ENCODE results near the gene EGLN2. TPM values are rescaled to one million over a fixed set of nuclear protein-coding genes. Genes with fewer than 3 reads are reported as not detected.
A peak's percentile ranks its signal among the peaks of the same experiment; 100 is the strongest.

EGLN2 gene
- total RNA-seq, 2 experiments from 2014 or later, result 89.1 to 90.3 TPM

DNA sequence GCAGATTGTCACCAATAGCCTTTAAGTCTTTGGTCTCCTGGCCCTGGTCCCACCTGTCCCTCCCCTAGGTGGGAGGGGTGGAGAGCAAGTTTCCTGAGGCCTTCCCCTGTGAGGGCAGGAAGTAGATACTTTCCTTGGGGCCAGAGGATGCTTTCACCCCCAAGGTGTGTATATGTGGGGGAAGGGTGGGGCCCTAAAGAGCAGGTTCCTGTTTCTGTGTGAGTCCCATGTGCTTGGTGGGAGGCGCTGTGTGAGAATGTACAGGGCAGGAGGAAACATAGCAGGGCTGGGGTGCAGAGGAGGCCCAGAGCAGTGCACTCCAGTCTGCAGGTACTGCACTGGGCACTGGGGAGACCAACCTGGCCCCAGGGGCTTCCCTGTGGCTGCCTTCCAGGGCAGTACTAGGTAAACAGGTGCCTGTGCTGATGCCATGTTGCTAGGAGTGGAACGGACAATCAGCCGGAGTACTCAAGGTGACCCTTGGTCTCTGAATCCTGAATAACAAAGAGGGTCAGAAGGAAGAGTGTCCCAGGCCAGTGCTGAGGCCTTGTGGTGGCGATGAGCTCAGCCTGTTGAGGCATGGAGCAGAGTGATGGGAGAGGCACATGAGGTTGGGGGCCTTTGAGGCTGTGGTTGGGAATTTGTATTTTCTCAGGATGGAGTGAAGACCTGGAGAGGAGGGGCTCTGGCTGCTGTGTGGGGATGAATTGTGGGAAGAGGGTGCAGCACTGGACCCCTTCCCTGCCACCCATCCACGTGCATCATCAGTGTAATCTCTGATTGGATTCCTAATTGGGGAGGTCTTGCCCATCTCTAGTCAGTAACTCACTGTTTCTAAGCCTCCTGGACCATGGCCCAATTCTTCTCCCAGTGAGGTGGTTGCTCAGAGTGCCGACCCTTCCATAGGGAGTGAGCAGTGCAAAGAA is 5.1 kb downstream of the EGLN2 start:
- ChIA-PET CTCF (interaction anchor here (1.1 to 5.8 kb wide), 5 partner anchors 16 to 142 kb away, joined by 4 to 58 read pairs (median 38); partner anchors contain the start of genes ACTMAP and RAB4B), POLR2A (interaction anchor here (1.0 to 3.3 kb wide), 2 partner anchors 26 to 52 kb away, joined by 7 to 17 read pairs; partner anchors contain the start of gene RAB4B)
- intact Hi-C loops (cut with micrococcal nuclease), result loop anchor here (1.0 to 5.0 kb wide), 3 partner anchors 26 to 458 kb away; partner anchors contain the start of genes HNRNPUL1 and RAB4B
- Mint-ChIP-seq H3K27me3 (no peaks in the 10 kb centered on the region), H3K27ac (peak overlapping the region; percentile 89), H3K9me3 (no peaks in the 10 kb centered on the region), H3K4me1 (ENCODE audit: low read depth) (peaks cover 82% of the 10 kb centered on the region), H3K36me3 (peaks cover 41% of the 10 kb centered on the region), H3K4me3 (peak overlapping the region; percentile 76)
- peak; percentile 79 for DNase-seq

DNA sequence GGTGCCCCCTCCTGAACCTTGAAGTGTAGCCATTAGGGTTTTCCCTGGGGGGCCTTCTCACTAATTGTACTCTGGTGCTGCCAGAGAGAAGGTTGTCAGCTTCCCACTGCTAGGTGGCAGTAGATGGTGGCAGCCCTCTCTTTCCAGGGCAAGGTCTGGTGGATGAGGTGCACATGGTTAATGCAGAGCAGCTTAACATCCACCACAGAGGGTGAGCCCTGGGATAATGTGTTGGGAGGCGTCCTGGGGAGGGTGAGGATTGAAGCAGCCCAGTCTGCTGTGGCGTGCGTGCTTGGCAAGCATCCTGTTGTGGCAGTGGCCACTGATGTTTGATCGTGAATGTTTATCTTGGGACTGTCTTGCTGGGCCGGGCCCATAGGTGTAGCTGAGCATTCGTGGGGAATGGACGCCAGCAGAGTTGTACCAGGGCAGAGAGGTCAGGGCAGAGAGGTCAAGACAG is 5.8 kb downstream of the EGLN2 start:
- no peaks in the 10 kb centered on the region for H3K27me3 Mint-ChIP-seq
- no peak for DNase-seq
- peak overlapping the region; percentile 76 for H3K4me3 Mint-ChIP-seq
- peaks cover 42% of the 10 kb centered on the region for H3K36me3 Mint-ChIP-seq
- no peaks in the 10 kb centered on the region for H3K9me3 Mint-ChIP-seq
- peaks cover 83% of the 10 kb centered on the region for H3K4me1 Mint-ChIP-seq (ENCODE audit: low read depth)
- POLR2A ChIA-PET, result interaction anchor here (0.9 to 3.3 kb wide), 5 partner anchors 27 to 88 kb away, joined by 3 to 17 read pairs (median 7); partner anchors contain the start of genes COQ8B, ITPKC and RAB4B
- H3K27ac Mint-ChIP-seq, result peak overlapping the region; percentile 89
- intact Hi-C loops (cut with micrococcal nuclease), result loop anchor here (5.0 kb wide), 2 partner anchors 193 to 457 kb away; partner anchors contain the start of gene HNRNPUL1
- CTCF ChIA-PET, result interaction anchor here (0.6 to 5.8 kb wide), 11 partner anchors 12 to 143 kb away, joined by 3 to 58 read pairs (median 11); partner anchors contain the start of genes ACTMAP, COQ8B, ITPKC and RAB4B

DNA sequence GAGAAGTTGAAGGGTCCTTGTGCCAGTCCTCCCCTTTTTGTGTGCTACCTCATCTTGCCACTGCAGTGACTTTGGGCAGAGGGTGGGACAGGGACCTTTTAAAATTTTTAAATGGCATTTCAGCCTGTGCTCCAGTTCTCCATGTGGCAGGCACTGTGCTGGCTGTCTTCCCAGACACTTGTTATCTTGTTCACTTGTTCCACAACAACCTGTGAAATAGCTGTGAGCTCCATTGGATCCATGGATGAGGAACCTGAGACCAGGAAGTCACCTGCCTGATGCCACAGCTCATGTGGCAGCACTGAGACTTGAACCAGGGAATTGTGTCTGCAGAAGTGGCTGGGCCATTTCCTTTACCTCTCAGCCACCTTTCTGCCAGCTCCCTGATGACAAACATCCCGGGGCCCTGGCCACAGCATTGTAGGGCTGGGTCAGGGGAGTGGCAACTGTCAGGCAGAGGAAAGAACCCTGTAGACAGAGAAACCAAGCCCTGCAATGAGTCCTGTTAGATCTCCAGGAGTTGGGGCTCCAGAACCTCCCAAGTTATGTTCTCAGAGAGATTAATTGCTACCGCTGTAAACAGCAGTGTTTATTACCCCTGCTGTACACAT is 6.4 kb downstream of the EGLN2 start:
- H3K27me3 Mint-ChIP-seq, result no peaks in the 10 kb centered on the region
- peaks cover 40% of the 10 kb centered on the region for H3K36me3 Mint-ChIP-seq
- intact Hi-C loops (cut with micrococcal nuclease), result no loop called here
- peak overlapping the region; percentile 45 for H3K4me3 Mint-ChIP-seq
- ChIA-PET CTCF (interaction anchor here (0.6 to 5.8 kb wide), 12 partner anchors 12 to 1707 kb away, joined by 3 to 58 read pairs (median 8); partner anchors contain the start of genes ACTMAP, COQ8B, ITPKC and RAB4B), POLR2A (interaction anchor here (0.9 to 3.3 kb wide), 4 partner anchors 27 to 89 kb away, joined by 3 to 17 read pairs (median 10); partner anchors contain the start of genes COQ8B, ITPKC and RAB4B)
- no peaks in the 10 kb centered on the region for H3K9me3 Mint-ChIP-seq
- peak; percentile 72 for DNase-seq
- H3K4me1 Mint-ChIP-seq (ENCODE audit: low read depth), result peaks cover 84% of the 10 kb centered on the region
- peak overlapping the region; percentile 89 for H3K27ac Mint-ChIP-seq

DNA sequence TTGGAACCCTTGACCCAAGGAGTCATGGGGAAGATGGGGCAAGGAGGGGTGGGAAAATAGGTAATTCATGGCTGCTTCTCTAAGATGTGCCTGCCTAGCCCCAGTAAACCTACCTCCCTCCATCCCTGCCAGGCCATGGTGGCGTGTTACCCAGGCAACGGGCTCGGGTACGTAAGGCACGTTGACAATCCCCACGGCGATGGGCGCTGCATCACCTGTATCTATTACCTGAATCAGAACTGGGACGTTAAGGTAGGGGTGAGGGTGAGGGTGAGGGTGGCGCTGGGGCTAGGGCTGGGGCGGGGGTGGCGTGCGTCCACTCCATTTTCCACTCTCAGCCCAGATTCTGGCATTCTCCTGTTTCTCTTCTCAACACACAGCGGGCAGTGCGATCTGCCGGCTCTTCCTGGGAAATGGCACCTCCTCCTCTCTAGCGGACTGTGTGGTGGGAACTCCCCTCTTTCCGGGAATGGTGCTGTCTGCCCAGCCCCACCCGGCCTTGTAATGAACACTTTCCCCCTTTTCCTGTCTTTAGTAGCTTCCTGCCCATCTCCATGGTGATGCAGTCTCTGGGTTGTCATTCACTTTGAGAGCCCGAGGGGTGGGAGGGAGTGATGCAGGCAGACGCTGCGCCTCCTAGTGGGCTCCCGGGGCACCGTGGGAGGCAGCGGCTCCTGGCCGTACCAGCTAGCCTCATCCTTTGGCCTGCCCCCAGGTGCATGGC is 7.6 kb downstream of the EGLN2 start:
- intact Hi-C loops (cut with micrococcal nuclease), result loop anchor here (2.0 kb wide), 1 partner anchor 56 kb away; the partner anchor contains the start of genes ACTMAP and SNRPA
- DNase-seq, result peak; percentile 89
- Mint-ChIP-seq H3K4me3 (peak overlapping the region; percentile 67), H3K36me3 (peaks cover 40% of the 10 kb centered on the region), H3K27me3 (no peaks in the 10 kb centered on the region), H3K4me1 (ENCODE audit: low read depth) (peaks cover 81% of the 10 kb centered on the region), H3K9me3 (no peaks in the 10 kb centered on the region), H3K27ac (peak overlapping the region; percentile 89)
- ChIA-PET POLR2A (interaction anchor here (1.0 to 3.3 kb wide), 5 partner anchors 28 to 143 kb away, joined by 5 to 17 read pairs (median 7); partner anchors contain the start of genes ACTMAP and RAB4B), CTCF (interaction anchor here (1.0 to 5.8 kb wide), 18 partner anchors 8 to 149 kb away, joined by 3 to 58 read pairs (median 6); partner anchors contain the start of genes ACTMAP, COQ8B, ITPKC and NUMBL)

DNA sequence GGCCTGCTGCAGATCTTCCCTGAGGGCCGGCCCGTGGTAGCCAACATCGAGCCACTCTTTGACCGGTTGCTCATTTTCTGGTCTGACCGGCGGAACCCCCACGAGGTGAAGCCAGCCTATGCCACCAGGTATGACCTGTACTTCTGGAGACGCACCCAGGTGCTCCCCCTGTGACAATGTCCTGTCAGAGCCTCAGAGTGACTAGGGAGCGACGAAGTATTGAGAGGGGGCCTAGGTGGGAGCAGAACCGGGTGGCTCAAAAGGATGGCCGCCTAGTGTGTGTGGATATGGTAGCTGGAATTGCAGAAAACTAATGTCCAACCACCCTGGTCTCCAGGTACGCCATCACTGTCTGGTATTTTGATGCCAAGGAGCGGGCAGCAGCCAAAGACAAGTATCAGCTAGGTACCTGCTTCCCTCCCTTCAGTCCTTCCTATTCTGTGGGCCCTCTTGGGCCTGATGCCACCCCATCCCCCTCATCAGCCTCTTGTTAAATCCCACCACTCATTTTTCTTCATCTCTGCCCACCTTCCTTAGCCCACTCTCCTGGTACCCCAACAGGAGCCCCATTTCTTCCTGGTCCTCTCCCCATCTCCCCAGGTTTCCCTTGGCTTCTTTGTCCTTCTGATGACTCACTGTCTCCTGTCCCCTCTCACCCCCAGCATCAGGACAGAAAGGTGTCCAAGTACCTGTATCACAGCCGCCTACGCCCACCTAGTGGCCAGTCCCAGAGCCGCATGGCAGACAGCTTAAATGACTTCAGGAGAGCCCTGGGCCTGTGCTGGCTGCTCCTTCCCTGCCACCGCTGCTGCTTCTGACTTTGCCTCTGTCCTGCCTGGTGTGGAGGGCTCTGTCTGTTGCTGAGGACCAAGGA is 8.4 kb downstream of the EGLN2 start:
- no peak for DNase-seq
- H3K27ac Mint-ChIP-seq, result peak overlapping the region; percentile 89
- intact Hi-C loops (cut with micrococcal nuclease), result loop anchor here (2.0 kb wide), 1 partner anchor 57 kb away; the partner anchor contains the start of genes ACTMAP and SNRPA
- ChIA-PET POLR2A (interaction anchor here (1.0 to 3.3 kb wide), 5 partner anchors 29 to 144 kb away, joined by 5 to 17 read pairs (median 7); partner anchors contain the start of genes ACTMAP and RAB4B), CTCF (interaction anchor here (1.0 to 5.8 kb wide), 17 partner anchors 9 to 149 kb away, joined by 3 to 58 read pairs (median 7); partner anchors contain the start of genes ACTMAP, COQ8B, ITPKC and NUMBL)
- no peaks in the 10 kb centered on the region for H3K27me3 Mint-ChIP-seq
- peaks cover 75% of the 10 kb centered on the region for H3K4me1 Mint-ChIP-seq (ENCODE audit: low read depth)
- no peaks in the 10 kb centered on the region for H3K9me3 Mint-ChIP-seq
- H3K4me3 Mint-ChIP-seq, result peak overlapping the region; percentile 67
- H3K36me3 Mint-ChIP-seq, result peaks cover 32% of the 10 kb centered on the region

DNA sequence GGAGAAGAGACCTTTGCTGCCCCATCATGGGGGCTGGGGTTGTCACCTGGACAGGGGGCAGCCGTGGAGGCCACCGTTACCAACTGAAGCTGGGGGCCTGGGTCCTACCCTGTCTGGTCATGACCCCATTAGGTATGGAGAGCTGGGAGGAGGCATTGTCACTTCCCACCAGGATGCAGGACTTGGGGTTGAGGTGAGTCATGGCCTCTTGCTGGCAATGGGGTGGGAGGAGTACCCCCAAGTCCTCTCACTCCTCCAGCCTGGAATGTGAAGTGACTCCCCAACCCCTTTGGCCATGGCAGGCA is 9.0 kb downstream of the EGLN2 start:
- no peaks in the 10 kb centered on the region for H3K27me3 Mint-ChIP-seq
- POLR2A ChIA-PET, result interaction anchor here (1.9 kb wide), 1 partner anchor 56 kb away, joined by 7 read pairs; no protein-coding TSS in a partner anchor
- DNase-seq, result no peak
- peaks cover 69% of the 10 kb centered on the region for H3K4me1 Mint-ChIP-seq (ENCODE audit: low read depth)
- CTCF ChIA-PET, result interaction anchor here (1.0 to 5.8 kb wide), 8 partner anchors 9 to 146 kb away, joined by 3 to 58 read pairs (median 24); partner anchors contain the start of genes ACTMAP, NUMBL, RAB4B and SNRPA
- no peaks in the 10 kb centered on the region for H3K9me3 Mint-ChIP-seq
- intact Hi-C loops (cut with micrococcal nuclease), result no loop called here
- peak overlapping the region; percentile 89 for H3K27ac Mint-ChIP-seq
- no peak overlapping the region for H3K4me3 Mint-ChIP-seq
- peaks cover 31% of the 10 kb centered on the region for H3K36me3 Mint-ChIP-seq

DNA sequence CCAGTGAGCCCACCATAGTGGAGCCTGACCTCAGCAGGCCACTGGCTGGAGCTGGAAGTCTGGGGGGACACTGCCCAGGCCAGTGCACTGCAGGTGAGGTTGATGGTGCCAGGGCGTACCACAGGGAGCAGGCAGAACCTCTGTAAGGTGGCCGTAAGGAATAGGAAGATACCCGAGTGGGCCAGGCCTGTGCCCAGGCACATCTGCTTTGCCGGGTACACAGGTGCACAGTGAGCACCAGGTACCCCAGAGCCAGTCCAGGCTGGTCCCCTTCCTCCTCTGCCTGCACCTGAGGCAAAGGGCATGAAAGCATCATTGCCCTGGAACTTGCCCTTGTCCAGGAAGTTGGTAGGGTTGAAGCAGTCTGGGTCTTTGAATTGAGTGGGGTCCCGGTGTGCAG is 9.5 kb downstream of the EGLN2 start:
- H3K27ac Mint-ChIP-seq, result peak overlapping the region; percentile 58
- intact Hi-C loops (cut with micrococcal nuclease), result no loop called here
- no peak overlapping the region for H3K4me3 Mint-ChIP-seq
- peaks cover 28% of the 10 kb centered on the region for H3K36me3 Mint-ChIP-seq
- H3K4me1 Mint-ChIP-seq (ENCODE audit: low read depth), result peaks cover 64% of the 10 kb centered on the region
- H3K9me3 Mint-ChIP-seq, result no peaks in the 10 kb centered on the region
- ChIA-PET POLR2A (no interaction called here), CTCF (interaction anchor here (1.5 to 5.8 kb wide), 5 partner anchors 11 to 146 kb away, joined by 5 to 58 read pairs (median 38); partner anchors contain the start of genes NUMBL and RAB4B)
- no peak for DNase-seq
- no peaks in the 10 kb centered on the region for H3K27me3 Mint-ChIP-seq

DNA sequence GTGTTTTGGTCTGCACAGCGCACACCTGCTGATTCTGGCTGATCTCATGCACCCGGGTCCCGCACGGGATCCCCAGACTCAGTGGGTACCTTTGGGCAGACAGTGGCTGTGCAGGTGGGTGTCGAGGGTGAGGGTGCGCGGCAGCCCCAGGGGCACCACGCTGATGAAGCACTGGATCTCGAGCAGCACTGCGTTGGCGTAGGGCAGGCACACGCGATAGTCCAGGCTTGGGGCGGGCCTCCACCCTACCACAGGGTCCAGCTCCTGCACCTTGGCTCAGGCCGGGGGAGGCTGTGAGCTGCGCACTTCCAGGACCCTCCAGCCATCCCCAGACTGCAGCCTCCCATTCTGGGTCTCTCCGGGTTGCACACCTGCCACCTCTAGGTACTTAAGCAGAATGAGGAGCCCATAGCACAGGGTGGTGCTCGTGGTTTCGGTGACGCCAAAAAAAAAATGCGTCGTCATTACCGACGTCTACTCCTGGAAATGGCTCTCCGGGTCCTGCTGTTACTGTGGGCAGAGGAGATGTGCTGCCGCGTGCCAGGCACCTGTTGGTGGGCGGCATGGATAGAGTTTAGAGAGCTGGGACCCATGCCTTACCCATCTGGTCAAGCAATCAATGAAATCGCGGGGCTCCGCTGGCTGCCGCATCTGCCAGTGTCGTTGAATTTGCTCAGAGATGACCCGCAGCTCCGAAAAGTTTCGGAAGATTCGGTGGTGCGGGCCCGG is 10.5 kb downstream of the EGLN2 start:
- Mint-ChIP-seq H3K36me3 (peaks cover 24% of the 10 kb centered on the region), H3K4me3 (peak overlapping the region; percentile 23), H3K9me3 (no peaks in the 10 kb centered on the region), H3K4me1 (ENCODE audit: low read depth) (peaks cover 53% of the 10 kb centered on the region), H3K27ac (no peak overlapping the region), H3K27me3 (no peaks in the 10 kb centered on the region)
- ChIA-PET CTCF (interaction anchor here (5.8 kb wide), 1 partner anchor 10 kb away, joined by 36 read pairs; no protein-coding TSS in a partner anchor), POLR2A (no interaction called here)
- intact Hi-C loops (cut with micrococcal nuclease), result loop anchor here (5.0 kb wide), 1 partner anchor 323 kb away; no protein-coding TSS in a partner anchor
- DNase-seq, result no peak

DNA sequence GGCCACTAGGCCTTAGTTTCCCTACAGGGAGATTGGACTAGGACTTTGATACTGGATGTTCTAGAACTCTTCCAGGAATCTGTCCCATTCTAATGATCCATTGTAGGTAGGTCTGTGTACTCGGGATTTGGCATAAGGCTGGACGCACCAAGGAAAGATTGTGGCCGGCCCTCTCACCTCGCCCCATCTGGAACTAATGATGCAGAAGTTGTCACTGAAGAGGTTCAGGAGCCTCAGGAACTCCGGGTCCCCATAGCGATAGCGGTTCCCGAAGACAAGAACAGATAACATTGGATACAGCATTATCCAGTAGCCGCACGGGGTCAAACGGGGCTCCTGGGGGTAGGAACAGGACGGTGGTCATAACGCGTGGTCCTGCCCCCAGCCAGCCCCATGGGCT is 11.2 kb downstream of the EGLN2 start:
- Mint-ChIP-seq H3K4me1 (ENCODE audit: low read depth) (peaks cover 47% of the 10 kb centered on the region), H3K27ac (no peak overlapping the region), H3K27me3 (no peaks in the 10 kb centered on the region), H3K9me3 (no peaks in the 10 kb centered on the region), H3K4me3 (peak overlapping the region; percentile 23), H3K36me3 (peaks cover 22% of the 10 kb centered on the region)
- POLR2A ChIA-PET, result no interaction called here
- CTCF ChIA-PET, result no interaction called here
- DNase-seq, result no peak
- intact Hi-C loops (cut with micrococcal nuclease), result loop anchor here (5.0 kb wide), 1 partner anchor 322 kb away; no protein-coding TSS in a partner anchor

Data from activated CD4-positive, alpha-beta memory T cell treated with anti-CD3 and anti-CD28 coated beads for 36 hours (primary cell).